Renal cortex interstitium (tissue), 15 donors: ENCODE results near the gene GPR33. TPM values are rescaled to one million over a fixed set of nuclear protein-coding genes. Genes with fewer than 3 reads are reported as not detected.

Source experiments
- DNase-seq, 11 donors: peaks; one replicate each; pipeline ENCODE4 v3.0.0-alpha.2; 2013; ENCODE audit warnings: low read depth in 9 of 11, low spot score in 4 of 11; ENCODE audit errors: extremely low read depth in 1 of 11
- long read RNA-seq, 16 experiments: transcript quantifications; one replicate each; lab custom pipeline, GENCODE V29; 2026
- polyA plus RNA-seq, 3 donors: library from polyadenylated mRNA; unstranded; fragments of 120-200 nt; gene quantifications; one replicate each; pipeline ENCODE4 v1.2.1, GENCODE V29; 2013; ENCODE audit not compliant: insufficient read length in 3 of 3

Gene GPR33, protein sequence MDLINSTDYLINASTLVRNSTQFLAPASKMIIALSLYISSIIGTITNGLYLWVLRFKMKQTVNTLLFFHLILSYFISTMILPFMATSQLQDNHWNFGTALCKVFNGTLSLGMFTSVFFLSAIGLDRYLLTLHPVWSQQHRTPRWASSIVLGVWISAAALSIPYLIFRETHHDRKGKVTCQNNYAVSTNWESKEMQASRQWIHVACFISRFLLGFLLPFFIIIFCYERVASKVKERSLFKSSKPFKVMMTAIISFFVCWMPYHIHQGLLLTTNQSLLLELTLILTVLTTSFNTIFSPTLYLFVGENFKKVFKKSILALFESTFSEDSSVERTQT
- polyA plus RNA-seq: not detected
- long read RNA-seq, donor 1: 0 reads
- long read RNA-seq, donor 2: 0 reads
- long read RNA-seq, donor 3: 0 reads
- long read RNA-seq, donor 4: 0 reads
- long read RNA-seq, donor 5: 0 reads
- long read RNA-seq, donor 6: 0 reads
- long read RNA-seq, donor 7: 0 reads
- long read RNA-seq, donor 8: 0 reads
- long read RNA-seq, donor 9: 0 reads
- long read RNA-seq, donor 10: 0 reads
- long read RNA-seq, donor 11: 0 reads
- long read RNA-seq, donor 12: 0 reads
- long read RNA-seq, donor 13: 0 reads
- long read RNA-seq, donor 14: 0 reads
- long read RNA-seq, donor 15: 0 reads
- long read RNA-seq, donor 16: 0 reads

DNA sequence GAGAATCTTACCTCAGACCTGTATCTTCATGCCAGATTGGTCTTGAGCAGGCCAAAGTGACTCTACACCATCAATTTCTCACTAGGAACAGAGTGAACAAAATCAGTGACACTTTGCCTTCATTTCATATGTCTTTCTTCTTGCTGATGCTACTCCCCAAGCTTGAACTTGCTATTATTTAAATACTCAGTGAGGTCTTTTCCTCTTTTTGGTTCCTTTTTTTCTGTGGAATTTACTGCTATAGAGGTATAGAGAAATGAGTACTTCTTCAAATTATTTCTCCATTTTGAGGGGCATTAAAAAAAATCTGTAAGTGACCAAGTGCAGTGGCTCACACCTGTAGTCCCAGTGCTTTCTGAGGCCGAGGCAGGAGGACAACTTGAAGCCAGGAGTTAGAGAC lies at the start of gene GPR33:
TSS of gene GPR33 (minus strand) at position 154 of the 400 bp plus-strand sequence. CDS start 4,074 bp downstream, outside the sequence.
- no peak for DNase-seq

DNA sequence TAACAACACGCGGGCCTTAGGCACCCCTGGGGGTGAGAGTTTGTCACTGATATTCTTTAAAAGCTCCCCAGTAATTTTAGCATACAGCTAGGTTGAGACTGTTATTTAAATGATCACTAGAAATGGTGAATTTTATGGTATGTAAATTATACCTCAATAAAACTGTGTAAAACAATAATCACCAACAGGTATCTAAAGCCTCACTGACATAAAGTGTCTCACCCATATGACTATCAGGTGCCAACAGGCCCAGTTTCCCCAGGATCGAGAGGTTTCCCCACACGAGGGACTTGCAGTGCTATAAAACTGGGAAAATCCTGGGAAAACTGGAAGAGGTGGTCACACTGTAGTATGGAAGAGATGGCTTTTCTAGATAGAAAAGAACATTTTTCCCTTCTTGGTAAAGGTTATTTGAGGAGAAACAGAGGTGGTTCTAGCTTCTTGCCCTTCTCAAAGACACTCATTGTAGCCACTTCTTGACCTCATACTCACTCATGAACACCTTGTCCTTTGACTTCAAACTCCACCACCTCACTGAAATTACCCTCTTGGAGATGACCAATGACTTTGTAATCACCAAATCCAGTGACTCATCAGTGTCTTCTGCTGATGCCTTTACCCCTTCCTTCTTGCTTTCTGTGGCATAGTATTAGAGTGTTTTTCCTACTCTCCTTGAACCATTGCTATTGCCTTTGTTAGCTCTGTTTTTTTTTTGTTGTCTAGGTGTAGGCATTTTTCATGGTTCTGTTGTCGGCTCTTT lies 48.5 kb upstream of the GPR33 start:
- no peak for DNase-seq

DNA sequence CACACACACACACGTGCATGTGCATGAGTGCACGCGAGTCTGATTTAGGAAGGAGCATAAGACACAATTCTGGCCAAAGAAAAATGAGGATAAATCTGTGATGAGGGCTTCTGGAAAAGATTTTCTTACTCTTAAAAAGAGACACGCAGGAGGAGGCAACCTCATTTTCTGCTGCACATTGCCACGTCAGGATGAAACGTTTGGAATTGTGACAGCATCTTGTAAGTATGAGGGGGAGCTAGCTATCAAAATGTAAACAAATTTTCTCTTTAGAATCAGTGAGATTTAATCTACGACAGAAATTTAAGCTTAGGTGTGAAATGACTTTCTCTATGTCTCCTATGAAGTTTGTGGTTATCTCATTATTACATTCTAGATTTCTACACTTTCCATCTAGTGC lies 42.3 kb upstream of the GPR33 start:
- no peak for DNase-seq

DNA sequence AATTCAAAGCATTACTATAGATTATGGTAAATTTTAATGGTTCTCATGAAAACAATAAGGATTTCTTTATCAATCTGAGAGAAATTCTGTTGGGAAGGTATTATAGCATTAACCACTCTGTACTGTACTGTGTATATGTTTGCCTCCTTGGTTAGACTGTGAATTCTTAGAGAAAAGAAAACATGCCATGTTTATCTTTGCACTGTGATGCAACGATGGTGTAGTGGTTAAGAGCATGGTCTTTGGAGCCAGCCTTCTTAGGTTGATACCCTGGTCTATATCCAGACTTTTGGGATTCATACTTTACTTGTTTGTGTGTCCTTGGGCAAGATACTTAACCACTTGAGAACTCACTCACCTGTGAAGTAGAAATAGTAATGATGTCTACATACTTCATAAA lies 41.2 kb upstream of the GPR33 start:
- no peak for DNase-seq

DNA sequence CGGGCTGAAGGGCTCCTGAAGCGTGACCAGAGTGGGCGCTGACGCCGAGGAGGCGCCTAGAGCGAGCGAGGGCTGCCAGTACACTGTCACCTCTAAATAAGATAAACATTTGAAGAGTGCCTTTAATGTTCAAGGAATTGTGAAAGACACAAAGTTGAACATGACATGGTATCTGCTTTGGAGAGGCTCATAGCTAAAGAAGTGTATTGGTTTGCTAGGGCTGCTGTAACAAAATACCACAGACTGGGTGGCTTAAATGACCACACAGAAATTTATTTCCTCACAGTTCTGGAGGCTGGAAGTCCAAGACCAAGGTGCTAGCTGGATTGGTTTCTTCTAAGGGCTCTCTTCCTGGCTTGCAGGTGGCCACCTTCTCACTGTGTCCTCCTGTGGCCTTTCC lies 39.7 kb upstream of the GPR33 start:
- DNase-seq: no peak

DNA sequence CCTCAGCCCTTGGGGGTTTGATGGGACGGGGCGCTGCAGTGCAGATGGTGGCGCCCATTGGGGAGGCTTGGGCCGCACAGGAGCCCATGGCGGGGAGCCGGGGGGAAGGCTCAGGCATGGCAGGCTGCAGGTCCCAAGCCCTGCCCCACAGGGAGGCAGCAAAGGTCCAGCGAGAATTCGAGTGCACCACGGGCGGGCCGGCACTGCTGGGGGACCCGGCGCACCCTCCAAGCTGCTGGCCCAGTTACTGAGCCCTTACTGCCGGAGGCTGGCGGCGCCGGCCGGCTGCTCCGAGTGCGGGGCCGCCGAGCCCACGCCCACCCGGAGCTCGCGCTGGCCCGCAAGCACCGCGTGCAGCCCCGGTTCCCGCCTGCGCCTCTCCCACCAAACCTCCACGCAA lies 39.2 kb upstream of the GPR33 start:
- DNase-seq: no peak

DNA sequence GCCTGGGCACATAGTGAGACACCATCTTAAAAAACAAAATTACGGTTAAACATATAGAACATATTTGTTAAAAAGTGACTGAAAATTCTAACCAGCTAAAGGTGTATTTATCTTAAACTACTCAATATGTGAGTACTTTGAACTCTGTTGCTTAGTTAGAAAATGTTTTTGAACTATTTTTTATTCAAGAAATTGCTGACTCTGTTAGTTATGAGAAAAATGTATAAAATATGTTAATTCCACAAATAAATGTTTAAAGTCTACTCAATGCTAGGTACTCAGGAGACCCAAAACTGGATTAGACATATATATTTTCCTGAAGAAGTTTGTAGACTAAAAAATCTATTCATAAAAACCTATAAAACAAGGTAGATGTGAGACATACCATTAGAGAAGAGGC lies 23.0 kb upstream of the GPR33 start:
- DNase-seq: no peak

DNA sequence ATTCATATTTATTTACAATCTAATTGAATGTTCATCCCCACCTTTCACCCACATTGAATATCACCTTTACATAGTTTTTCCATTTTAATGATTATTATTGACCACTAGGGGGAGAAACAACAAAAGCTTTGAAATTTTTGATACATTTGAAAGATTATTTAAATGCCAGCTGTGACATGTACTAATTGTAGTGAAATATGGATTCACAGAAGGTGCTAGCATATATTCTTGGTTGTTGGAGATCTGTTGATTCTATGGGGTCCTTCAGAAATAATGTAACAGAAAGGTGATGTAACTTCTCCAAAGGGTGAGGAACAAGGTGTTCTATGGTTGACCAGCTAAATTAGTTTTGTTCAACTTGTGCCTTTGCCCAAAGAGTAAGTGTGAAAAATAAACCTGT lies 22.4 kb upstream of the GPR33 start:
- DNase-seq: peak in 2 of 11 donors; percentile 4 to 5

DNA sequence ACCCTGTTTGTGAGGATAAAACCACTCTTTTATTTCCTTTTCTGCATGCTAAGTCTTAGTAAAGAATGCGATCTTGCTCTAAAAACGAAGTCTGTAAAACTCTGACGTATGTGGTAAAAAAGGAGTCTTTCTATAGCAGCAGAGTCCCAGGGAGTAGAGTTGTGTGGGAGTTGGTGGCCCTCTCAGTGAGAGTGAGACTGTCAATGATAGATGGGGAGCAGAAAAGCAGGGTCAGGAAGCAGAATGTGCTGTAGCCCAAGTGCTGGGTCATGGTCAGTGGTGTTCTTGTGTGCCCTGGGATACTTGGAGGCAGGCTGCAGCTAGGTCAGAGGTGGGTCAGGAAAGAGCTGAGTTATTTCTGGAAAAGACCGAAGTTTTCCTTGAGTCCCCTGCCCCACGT lies 20.3 kb upstream of the GPR33 start:
- peak in 3 of 11 donors; percentile 4 to 16 (median 7) for DNase-seq

DNA sequence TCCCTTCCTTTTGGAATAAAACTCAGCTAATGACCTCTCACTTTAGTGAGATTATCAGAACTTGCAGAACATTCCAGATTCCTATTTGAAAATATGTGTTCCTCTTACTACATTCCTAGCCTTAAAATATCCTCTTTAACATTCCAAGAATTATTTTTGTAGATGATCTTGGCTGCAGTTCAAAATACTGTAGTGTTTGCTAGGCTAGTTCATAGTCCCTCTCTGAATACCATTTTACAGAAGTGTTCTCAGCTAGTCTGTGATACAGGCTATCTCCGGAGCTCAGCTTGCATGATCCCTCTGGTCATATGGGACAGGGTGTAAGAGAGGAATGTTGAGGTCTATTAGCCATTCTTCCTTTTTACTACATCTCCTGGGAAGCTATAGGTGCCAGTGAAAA lies 17.6 kb upstream of the GPR33 start:
- peak in 2 of 11 donors; percentile 9 to 18 for DNase-seq

DNA sequence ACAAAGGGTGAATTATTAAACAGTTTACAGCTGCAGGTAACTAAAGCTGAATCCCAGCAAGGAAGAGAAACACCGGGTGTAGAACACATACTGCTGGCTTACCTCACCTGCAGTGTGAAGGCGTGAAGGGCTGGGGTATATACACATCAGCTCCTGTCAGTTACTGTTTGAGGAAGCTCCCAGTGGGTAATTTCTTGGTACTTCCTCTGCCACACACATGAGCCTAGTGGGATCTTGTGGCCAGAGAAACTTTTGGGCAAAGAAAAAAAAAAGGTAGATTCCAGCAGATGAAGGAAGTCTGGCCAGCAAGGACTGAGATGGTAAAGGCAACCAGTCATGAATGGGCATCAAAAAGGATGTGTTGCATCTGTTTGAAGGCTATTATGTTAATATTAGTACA lies 14.0 kb upstream of the GPR33 start:
- no peak for DNase-seq

DNA sequence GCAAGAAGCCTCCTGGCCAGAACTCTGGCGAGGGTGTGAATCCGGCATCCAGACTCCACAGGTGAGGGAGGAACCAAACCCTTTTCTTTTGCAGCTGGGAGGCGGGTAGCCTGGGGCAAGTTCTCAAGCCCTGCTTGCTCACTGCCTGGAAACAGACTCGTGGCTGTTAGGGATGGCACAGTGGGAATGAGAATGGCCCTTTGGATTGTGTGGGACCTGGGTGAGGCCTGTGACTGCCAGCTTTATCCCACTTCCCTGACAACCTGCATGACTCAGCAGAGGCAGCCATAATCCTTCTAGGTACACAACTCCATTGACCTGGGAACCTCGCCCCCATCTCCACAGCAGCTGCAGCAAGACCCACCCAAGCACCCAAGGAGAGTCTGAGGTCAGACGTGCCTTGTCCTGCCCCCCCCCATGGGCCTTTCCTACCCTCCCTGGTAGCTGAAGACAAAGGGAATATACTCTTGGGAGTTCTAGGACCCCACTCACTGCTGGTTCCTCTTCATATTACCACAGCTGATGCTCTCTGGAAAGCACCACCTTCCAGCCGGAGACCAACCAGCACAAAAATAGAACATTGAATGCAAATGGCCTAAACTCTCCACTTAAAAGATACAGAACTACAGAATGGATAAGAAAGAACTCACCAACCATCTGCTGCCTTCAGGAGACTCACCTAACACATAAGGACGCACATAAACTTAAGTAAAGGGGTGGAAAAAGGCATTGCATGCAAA lies 5.1 kb upstream of the GPR33 start:
- DNase-seq: no peak

DNA sequence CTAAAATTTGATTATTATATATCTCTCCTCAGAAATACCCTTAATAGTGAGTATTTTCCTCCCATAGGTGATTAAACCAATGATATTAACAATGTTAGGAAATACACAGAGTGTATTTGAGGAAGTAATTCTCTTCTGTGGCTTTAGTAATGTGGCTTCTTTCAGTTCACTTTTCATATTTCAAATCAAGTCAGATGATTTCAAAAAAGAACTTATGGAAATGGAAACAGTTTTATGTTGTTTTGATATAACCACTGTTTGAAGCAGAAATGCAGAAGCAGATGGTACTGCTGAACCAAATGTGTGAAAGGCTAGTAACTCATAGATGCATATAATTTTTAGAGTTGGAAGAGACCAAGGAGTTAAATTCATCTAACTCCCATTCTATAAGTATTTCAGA lies 1.9 kb upstream of the GPR33 start:
- DNase-seq: no peak

DNA sequence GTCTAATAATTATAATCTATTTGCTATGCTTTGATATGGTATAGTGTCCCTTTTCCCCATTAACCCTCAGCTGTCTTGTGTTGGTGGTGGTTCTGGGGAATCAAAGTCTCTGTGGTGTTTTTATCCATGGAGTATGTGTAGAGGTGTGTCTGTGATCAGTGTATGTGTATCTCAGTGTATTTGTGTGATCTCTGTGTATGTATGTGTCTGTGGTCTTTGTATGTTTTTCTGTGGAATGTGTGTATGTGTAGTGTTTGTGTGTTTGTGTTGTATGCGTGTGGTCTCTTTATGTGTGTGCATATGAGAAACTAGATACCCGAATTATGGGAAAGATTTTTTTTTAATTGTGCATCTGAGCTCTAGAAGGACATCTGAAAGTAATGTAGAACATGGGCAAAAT lies 1.1 kb downstream of the GPR33 start:
- DNase-seq: no peak

DNA sequence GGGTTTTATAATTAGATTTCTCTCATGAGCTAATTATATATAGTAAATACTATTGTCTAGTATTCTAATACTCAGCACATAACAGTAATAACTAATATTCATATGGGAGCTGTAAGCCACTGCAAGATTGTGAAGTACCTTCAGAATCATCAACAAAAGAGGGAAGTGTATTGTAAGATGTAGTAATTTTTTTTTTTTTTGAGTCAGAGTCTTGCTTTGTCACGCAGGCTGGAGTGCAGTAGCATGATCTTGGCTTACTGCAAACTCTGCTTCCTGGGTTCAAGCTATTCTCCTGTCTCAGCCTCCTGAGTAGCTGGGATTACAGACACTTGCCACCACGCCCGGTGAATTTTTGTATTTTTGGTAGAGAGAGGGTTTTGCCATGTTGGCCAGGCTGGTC lies 3.1 kb downstream of the GPR33 start:
- DNase-seq: no peak

DNA sequence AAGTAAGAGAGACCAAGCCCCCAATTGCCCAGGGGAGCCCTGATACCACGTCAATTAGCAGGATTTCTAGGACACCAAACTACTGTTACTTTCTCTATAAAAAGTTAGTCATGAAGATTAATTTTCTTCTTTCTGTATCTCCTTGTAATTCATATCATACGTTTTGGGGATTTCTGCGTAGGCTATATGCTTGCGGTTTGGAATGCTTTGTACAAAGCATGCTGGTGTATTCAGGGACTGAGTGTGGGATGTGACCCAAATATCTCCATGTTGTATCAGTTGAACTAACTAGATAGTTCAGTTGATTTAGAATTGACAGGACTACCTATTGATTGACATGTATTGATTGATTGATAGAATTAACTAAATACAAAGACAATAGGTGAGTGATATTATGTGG lies 7.7 kb downstream of the GPR33 start:
- DNase-seq: no peak

DNA sequence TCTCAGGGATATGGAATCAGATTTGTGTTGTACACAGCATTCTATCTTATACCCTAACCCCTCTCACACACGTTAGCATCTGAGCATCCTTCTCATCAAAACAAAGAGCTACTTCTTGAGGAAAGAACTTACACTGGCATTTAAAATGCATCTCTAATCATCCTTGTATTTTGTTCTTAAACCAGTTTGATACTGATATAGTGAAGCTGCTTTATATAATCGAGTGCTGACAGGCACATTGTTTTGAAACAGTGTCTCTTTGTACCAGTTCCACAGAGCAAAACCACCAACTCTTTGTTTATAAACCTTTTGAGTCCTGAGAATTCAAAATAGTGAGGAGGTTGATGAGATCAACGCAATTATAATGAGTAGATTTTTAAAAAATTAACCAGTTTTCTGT lies 8.8 kb downstream of the GPR33 start:
- DNase-seq: no peak

DNA sequence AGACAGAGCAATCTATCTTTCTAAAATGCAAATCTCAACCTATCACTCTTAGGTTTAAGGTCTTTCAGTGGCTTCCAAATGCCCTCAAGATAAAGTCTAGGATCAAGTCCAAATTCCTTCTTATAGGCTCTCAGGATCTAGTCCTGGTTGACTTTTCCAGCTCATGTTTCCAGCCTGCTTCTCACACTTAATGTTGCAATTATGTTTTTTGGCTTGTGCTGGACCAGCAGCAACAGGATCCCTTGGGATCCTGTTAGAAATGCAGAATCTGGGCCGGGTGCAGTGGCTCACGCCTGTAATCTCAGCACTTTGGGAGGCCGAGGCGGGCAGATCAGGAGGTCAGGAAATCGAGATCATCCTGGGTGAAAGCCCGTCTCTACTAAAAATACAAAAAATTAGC lies 10.6 kb downstream of the GPR33 start:
- no peak for DNase-seq

DNA sequence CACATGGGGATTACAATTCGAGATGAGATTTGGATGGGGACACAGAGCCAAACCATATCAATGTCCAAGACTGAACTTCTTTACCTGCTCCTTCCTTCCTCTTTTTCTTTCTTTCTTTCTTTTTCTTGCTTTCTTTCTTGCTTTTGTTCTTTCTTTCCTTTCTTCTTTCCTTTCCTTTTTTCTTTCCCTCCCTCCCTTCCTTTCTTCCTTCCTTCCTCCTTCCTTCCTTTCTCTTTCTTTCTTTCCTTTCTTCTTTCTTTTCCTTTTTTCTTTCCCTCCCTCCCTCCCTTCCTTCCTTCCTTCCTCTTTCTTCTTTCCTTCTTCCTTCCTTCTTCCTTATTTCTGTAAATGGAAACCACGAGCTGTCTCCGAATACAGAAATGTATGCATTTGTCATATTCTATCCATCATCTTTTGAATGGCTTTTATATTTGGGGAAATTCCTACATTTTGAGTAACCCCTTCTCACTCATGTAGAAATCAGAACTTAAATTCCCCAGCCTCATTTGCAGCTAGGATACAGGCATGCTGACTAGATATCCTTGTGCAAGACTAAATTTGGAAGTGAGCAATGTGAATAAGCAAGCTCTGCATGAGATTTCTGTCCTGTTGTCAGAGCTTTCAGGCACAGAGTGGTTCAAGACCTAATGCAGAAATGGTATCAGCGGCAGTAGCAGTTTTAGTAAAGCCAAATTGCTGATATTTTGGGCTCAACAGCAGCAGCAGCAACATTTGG lies 11.5 kb downstream of the GPR33 start:
- no peak for DNase-seq
